Measurements from ENCODE around the gene RB1.

The RB1 gene

DNA sequence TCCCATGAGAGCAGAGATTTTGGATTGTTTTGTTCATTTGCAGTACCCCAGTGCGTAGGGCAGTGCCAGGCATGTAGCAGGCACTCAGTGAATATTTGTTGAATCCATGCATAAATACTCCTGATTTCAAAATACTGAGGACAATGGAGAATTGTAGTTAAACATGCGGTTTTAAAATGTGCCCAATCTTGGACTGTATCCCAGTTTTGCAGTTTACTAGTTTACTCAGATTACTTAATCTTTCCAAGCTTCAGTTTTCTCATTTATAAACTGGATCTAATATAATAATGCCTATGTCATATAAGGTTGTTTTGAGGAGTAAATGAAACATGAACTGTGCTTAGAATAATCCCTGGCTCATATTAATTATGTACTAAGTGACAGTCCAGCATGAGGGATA lies 190.3 kb downstream of the RB1 start:
- peak; percentile 63 for DNase-seq (ENCODE audit: low read depth, low spot score)

DNA sequence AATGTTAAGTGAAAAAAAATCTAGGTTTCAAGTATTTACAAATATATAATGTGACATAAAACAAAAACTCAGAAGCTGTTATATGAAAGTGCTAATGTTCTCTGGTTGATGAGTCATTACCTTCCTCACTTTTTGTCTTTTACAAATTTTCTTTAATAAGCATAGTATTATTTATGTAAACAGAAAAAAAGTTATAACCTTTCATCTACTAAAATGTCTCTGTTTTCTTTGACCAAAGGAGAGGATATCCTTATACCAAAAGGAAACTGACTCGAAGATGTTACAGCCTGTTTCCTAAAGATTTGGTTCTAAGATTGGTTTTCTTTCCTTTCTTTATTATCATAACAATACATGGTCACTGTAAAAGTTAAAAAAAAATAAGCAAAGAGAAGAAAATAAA lies 191.3 kb downstream of the RB1 start:
- DNase-seq (ENCODE audit: low read depth, low spot score) = no peak

DNA sequence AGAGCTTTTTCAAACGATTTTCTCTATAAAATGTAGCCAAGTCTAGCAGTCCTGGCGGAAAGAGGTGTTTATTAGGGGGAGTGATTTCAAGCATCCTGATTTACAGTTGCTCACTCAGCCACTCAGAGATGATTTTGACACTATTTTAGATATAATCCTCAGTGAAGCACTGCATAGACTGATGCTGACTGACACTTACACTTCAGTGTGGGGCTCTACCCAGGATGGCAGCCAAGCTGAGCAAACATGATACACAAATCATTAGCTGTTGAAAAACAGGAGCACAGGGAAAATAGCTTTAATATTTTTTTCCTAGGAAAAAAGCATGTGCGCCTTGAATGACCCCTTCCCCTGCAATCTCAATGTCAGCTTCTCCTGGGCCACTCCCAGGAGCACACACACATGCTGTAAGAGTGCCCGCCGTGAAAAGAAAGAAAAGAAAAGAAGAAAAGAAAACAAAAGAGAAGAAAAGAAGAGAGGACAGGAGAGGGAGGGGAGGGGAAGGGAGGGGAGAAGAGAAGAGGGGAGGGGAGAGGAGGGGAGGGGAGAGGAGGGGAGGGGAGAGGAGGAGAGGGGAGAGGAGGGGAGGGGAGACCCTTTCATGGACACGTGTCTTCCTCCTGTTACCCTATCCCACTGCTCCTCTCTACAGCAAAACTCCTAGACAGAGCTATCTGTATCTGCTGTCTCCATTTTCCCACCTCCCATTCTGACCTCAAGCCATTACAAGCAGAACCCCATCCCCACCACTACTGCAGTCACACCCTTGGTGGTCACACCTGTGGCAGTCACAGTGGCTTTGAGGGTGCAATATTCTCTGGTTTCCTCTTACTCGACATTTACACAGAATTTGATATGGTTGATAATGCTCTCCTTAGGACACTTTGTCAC lies 193.0 kb downstream of the RB1 start:
- no peak for DNase-seq (ENCODE audit: low read depth, low spot score)

DNA sequence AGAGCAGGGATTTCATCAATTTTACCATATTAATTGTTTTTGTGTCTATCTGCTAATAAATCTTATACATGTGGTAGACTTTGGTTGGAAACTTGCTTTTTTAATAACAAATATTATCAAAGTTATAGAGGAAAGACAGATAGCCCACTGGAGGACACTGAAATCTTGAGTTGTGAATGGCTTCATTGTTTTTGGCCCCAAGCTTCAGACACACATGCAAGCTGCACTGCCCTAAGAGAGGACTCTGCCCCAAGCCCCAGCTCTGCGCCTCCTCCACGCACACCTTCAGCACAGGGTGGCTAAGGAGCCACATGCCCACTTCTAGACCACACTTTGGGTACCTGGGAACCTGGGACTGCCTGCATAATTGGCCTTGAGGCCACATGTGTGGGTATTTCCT lies 194.1 kb downstream of the RB1 start:
- no peak for DNase-seq (ENCODE audit: low read depth, low spot score)

DNA sequence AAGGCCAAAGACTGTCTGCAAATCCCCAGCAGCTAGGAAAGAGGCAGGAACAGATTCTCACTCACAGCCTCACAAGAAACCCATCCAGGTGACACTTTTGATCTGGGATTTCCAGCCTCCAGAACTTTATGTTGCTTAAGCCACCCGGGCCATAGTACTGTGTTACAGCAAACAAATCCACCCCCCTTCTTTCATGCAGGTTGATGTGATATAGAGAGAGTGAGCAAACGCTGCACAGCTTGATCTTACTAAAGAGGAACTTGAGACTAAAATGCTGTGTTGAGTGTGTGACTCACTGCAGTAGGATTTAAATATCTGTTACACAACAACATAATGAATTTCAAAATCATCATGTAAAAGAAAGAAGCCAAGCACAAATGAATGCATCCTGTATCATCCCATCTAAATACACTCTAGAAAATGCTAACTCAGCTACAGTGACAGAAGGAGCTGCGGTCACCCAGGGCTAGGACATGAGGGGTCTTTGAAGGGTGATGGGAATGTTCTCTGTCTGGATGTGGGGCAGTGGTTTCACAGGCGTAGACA lies 197.2 kb downstream of the RB1 start:
- DNase-seq (ENCODE audit: low read depth, low spot score) = peak; percentile 59

DNA sequence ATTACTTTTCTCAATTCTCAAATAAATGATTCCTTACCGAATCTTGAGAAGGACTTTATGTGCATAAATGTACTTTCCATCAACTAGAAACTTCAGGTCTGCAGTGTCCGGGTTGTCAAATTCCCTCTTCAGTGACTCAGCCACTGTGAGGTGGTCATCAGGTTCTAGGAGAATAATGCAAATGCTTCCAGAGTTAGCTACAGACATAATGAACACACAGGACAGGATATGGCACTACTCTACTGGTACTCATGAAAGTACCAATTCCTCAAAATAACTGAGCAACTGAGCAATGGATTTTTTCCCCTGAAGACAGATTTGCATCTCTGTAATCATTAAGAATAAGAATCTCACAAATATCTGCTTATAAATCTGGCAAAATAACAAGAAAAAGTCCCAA lies 198.2 kb downstream of the RB1 start:
- peak; percentile 44 for DNase-seq (ENCODE audit: low read depth, low spot score)

DNA sequence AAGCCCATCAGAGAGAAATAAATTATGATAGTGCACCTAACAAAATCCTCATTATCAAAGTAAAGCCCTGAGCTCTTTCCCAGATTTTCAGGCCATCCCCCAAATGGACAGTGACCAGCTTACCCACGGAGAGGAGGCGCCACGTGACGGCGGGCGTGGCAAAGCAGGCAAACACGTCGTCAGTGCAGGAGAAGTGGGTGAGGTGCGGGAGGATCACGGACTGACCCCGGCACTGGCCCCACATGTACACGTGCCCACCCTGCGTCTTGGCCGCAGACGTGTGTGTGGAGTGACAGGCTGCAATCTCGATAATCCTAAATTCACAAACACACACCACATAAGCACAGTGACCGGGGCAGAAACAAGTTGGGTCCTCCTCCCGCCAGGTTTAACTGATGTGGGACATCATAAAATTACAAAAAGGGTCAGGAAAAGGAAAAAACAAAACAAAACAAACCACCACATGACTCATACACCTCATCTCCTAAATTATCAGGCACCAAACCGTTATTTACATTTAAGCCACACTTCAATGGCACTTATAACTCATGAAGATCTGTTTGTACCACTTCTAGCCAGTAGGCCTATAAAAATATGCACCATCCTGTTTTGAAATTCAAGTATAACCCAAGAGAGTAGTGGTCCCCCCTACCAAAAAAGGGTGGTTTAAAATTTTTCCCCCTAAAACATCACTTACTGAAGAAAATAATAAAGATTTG lies 199.2 kb downstream of the RB1 start:
- DNase-seq (ENCODE audit: low read depth, low spot score) = no peak

DNA sequence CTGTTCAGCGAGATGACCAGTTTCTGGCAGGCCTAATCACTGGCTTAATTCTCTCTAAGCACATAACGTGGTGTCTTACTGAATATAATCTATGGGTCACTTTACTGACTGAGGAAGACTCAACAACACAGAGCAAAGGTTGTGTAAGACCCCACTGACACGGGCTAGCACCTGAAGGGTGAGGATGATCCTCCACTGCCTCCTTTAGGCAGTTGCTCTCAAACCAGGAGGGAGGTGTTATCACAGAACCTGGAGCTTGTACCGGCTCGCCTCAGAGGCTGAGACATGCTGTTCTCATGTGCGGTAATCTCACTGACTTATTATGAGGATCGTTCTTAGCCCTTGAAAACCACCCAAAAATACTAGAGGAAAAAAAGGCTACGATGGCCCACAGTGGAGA lies 201.1 kb downstream of the RB1 start:
- DNase-seq (ENCODE audit: low read depth, low spot score) = no peak

DNA sequence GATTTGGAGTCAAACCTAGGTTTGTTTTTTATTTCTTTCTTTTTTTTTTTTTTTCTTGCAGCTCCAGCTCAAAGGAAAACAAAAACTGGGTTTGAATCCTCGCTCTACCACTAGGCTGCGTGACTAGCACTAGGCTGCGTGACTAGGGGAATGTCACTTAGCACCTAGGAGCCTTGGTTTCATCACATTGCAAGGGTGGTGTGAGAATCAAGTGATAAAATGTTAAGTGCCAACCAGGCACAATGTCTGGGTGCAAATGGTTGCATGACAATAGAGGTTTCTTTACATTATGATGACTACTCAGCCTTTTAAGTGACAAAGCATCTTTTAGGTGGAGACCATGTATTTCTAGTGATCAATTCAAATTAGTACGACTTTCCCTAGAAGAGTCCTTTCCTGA lies 201.5 kb downstream of the RB1 start:
- DNase-seq (ENCODE audit: low read depth, low spot score) = no peak

DNA sequence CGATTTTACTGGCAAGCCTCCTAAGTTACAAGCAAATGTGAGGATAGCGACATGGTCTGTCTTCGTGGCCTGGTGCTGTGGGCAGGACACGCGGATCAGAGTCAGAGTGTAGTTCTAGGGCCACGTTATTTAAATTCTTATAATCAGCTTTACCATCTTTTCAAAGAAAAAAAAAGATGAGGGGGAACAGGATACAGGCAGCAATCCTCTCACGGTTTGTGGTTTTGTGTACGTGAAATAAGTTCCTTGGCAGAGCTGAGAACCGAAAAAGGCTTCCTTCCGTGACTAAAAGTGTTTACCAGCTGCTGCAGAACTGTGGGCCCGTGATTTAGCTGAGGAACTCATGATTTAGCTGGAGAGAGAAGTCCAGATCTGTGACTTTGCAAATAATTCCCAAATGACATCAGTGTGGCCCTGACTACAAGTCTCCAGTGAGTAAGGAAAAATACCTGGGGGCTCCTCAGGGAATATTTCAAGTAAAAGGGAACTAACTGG lies 202.1 kb downstream of the RB1 start:
- no peak for DNase-seq (ENCODE audit: low read depth, low spot score)

DNA sequence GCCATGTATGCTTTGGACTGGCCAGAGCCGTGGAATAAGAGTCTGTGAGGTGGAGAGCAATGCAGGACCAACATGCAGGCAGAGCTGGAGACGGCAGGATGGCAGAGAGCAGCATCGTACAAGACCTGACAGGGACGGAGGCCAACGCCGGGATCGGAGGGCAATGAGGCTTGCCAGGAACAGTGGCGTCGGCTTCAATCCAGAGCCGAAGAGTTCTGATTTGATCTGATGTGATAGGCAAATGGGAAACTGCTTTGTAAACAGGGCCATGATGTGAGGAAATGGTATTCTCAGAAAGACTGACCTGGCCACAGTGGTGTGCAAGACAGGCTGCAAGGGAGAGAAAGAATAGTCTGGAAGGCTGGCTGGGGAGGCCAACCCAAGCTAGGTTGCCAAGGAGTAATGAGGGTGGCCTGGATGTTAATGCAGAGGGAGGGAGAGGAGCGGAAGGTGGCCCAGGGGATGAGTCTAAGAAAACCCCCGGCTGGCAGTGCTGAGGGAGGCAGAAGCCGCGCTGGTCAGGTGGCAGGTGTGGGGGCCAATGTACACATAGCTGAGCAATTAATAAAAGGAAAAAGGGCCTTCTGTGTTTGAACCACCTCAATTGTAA lies 202.6 kb downstream of the RB1 start:
- DNase-seq (ENCODE audit: low read depth, low spot score) = no peak

DNA sequence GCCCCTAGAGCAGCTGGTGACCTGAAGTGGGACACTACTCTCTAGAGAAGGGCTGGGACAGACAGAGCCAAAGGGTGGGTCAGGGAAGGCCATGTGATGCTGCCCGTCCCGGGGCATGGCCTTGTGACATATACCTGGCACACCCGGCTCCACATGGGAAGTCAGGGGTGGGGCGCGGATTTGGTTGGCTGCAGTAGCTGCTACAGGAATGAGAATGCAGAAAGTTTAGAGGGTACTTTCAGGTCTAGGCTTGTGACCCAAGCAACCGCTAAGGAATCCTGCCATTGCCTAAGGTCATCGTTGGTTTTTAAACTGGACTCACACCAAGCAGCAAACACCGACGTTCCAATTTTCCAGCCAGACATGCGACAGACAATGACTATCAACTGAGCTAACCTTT lies 203.5 kb downstream of the RB1 start:
- no peak for DNase-seq (ENCODE audit: low read depth, low spot score)

DNA sequence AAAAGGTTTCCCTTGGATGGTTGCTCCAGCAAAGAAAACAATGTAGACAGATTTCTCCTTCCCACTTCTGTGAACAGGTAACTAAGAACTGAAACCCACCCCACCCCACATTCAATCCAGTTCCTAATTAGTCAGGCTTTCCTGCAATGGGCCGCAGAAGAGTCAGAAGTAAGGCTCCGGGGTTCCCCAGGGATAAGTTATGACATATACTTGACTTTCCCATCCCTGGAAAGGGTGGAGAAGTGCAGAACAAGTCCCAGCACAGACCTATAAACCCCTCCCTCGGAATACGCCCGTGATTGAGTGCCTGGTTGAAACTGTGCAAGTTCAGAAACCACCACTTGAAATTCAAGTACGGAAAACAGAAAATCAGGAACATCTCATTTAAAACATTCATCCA lies 204.5 kb downstream of the RB1 start:
- no peak for DNase-seq (ENCODE audit: low read depth, low spot score)

DNA sequence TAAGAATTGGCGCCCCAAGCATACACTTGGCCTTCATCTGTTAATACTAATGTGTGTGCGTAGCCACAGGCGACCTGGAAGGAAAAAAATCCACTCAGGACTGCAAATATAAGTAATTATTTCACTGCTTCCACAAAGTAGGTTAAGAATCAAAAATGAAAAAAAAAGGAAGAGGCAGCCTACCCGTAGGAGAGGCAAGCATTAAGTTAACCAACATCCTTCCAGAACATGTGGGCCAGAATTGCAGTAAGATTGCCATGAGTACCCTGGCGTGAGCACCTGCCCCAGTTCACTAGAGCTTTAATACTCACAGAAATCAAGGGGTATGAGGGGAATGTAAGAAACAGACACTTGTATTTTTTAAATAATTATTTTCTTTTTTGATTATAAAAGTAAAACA lies 207.1 kb downstream of the RB1 start:
- no peak for DNase-seq (ENCODE audit: low read depth, low spot score)

DNA sequence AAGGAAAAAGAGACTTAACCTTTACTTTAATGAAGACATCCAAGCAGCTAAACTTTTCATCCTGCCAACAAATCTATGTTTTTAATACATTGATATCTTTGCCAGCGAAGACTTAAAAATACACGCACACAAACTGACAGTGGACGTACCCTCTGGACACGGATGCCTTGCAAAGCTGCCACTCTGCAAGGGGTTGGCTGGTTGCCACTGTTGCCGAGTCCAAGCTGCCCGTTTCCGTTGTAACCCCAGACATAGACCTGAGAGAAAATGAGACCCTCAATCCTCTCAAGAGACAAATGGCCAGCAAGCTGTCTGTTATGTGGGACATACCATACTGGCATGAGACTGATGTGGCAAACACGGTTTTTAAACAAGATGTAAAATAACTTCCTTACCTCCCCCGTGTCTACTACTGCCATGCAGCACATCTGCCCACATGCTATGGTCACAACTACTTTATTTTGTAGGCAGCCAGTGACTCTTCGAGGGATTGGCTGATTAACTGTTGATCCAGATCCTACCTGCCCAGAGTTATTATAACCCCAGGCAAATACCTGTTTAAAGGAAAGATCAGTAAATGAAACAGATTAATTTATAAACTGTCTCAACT lies 208.2 kb downstream of the RB1 start:
- DNase-seq (ENCODE audit: low read depth, low spot score) = no peak

DNA sequence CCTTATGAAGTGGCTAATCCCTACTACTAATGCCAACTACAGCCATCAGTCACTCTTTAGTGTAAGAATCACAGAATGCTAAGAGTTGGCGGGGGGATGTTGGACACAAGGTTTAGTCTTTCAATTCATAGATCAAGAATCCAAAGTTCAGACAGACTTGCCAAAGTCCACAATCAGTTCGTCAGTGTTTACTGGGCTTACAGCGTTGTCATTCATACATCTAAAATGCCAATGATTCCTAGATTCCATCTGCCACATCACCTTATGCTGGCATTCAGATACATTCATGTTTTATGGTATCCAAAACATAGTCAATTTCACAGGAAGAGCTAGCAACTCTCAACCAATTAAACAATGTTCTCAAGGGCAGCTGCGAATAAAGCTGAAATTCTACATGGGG lies 211.2 kb downstream of the RB1 start:
- no peak for DNase-seq (ENCODE audit: low read depth, low spot score)

DNA sequence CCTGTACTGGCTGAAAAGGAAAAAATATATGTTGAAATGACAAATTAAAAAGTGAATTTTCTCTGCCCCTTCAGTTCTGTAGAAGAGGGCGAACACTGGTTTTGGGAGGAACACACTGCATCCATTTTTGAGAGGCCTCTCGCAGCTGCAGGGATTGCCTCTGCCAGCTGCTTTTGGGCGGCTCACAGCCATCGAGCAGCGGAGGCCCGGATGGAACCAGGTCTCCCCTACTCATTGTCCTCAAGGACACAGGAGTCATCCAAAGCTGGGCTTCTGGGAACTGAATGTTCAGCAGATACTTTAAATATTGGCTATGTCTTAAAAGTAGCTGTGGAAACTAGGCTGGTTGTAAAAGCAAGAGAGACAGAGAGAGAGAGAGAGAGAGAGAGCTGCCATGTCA lies 212.2 kb downstream of the RB1 start:
- DNase-seq (ENCODE audit: low read depth, low spot score) = no peak

DNA sequence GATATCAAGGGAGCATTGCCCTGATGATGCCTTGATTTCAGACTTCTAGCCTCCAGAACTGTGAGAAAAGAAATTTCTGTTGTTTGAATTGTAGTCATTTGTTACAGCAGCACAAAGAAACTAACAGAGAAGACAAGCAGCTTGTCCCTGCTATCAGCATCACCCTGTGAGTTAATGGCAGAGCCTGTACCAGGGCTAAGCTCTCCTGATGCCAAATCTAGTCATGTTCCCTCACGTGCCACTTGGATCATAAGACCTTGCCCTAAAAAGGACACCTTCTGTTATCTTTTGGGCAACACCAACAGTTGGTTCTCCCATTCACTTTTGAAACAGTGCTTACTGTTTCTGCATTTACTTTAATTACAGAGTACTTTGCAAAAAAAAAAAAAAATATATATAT lies 214.5 kb downstream of the RB1 start:
- no peak for DNase-seq (ENCODE audit: low read depth, low spot score)

DNA sequence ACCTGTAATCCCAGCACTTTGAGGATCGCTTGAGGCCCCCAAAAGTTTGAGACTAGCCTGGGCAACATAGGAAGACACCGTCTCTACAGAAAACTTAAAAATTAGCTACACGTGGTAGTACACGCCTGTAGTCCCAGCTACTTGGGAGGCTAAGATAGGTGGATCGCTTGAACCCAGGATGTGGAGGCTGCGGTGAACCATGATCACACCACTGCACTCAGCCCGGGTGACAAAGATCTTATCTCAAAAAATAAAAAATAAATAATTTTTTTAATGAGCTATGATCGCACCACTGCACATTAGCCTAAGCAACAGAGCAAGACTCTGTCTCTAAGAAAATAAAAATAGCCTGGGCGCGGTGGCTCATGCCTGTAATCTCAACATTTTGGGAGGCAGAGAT lies 222.7 kb downstream of the RB1 start:
- DNase-seq (ENCODE audit: low read depth, low spot score) = no peak

DNA sequence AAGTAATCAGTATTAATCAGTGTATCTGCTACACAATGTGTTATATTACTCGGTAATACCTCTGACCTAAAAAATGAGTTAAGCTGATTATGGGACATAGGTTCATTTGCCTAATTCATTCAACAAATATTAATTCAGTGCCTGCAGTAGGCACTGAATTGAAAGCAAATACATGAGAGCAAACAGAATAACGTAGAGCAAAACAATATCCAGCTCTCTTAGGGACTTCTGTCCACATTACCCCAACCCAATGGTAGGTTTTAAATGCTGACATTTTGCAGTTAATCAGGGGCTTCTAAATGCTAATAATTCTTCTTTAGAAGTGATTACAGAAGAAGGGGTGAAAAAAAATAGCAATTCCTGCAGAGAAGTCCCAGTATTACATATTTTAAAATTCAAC lies 224.4 kb downstream of the RB1 start:
- no peak for DNase-seq (ENCODE audit: low read depth, low spot score)

DNA sequence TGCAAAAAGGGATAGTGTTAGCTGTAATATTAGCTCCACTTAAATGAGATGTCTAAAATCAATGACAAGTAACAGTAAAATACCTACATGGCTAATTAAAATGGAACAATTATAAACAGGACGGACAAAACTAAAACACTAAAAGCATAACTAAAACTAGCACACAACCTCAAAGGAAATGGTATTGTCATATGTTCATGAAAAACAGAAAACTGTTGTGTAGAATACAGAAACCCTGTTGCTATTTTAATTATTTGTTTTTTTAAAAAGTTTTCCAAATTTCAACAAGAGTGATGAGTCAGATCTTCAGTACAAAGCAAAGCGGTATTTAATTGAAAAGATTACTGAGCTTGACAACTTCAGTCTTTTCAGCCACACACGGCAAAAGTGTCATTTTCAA lies 225.2 kb downstream of the RB1 start:
- DNase-seq (ENCODE audit: low read depth, low spot score) = no peak

DNA sequence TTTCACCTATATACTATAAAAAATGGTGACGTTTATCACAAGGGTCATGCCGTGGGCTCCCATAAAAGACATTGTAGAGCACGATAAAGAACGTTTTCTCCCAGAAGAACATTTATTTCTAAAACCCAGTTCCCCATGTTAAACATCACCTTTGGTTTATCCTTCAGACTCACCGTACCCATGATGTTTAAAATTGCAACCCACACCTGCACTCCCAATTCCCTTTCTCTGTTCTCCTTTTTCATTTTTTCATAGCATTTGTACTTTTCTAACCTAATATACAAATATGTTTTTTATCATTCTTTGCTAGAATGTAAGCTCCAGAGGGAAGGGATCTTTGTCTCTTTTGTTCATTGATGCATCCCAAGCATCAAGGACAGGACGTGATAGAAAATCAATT lies 227.3 kb downstream of the RB1 start:
- no peak for DNase-seq (ENCODE audit: low read depth, low spot score)
